Activated naive CD4-positive, alpha-beta T cell treated with anti-CD3 and anti-CD28 coated beads, Interleukin-2, amount 50 U/mL, for 24 hours (primary cell): Measurements from ENCODE around the gene GLYR1.

ENCODE experiments used
- H3K27ac Mint-ChIP-seq: one replicate; pipeline ENCODE4 v1.8.0; 2021; ENCODE audit warnings: mild to moderate bottlenecking, mixed read lengths
- H3K27me3 Mint-ChIP-seq: one replicate; pipeline ENCODE4 v1.8.0; 2021; ENCODE audit warnings: mixed read lengths
- H3K36me3 Mint-ChIP-seq: one replicate; pipeline ENCODE4 v1.8.0; 2021; ENCODE audit warnings: mixed read lengths
- H3K4me1 Mint-ChIP-seq: one replicate; pipeline ENCODE4 v1.8.0; 2021; ENCODE audit warnings: mixed read lengths
- H3K4me3 Mint-ChIP-seq: one replicate; pipeline ENCODE4 v1.8.0; 2021; ENCODE audit warnings: mild to moderate bottlenecking, mixed read lengths
- H3K9me3 Mint-ChIP-seq: one replicate; pipeline ENCODE4 v1.8.0; 2021; ENCODE audit warnings: mixed read lengths

The GLYR1 gene

DNA sequence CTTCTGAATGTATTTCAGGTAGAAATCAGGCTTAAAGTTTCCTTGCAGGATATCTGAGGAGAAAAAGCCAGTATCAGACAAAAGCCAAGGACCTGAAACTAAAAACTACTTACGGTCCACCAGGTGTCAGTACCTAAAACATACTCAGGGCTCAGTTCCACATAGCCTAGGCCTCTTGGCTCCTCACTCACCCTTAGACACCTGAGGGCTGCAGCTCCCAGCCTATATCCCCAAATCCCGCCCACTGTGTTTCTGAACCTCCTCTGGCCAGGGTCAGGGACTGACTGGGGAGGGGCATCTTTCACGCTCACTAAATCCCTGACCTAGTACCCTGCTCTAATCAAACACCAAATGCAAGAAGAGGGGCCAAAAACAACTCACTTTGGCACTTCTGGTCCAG lies 35.8 kb downstream of the GLYR1 start:
- H3K27me3 Mint-ChIP-seq, result no peaks in the 10 kb centered on the region
- H3K36me3 Mint-ChIP-seq, result peaks cover 6% of the 10 kb centered on the region
- H3K9me3 Mint-ChIP-seq, result no peaks in the 10 kb centered on the region
- no peak overlapping the region for H3K27ac Mint-ChIP-seq
- H3K4me1 Mint-ChIP-seq, result peaks cover 3% of the 10 kb centered on the region
- H3K4me3 Mint-ChIP-seq, result no peak overlapping the region

GRCh38 chr16:4806280-4806679 lies 40.8 kb downstream of the GLYR1 start:
- Mint-ChIP-seq H3K9me3 (no peaks in the 10 kb centered on the region), H3K27ac (no peak overlapping the region), H3K27me3 (no peaks in the 10 kb centered on the region), H3K4me1 (peaks cover 9% of the 10 kb centered on the region), H3K36me3 (peaks cover 4% of the 10 kb centered on the region), H3K4me3 (no peak overlapping the region)

DNA sequence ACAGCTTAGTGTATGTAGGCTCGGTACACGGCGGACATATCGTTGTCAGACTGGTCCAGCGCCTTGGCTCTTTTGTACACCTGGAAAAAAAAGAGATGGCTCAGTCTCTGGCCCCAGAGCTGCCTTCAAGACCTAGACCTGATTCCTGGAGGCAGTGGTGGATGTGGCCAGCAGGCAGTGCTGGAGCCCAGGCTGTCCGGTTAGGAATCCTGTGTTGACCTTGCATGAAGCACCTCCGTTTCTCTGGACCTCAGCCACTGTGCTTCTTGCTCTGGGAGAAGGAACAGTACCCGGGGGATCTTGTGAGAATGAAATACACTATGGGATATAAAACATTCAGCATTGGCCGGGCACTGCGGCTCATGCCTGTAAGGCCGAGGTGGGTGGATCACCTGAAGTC lies 41.9 kb downstream of the GLYR1 start:
- Mint-ChIP-seq H3K9me3 (no peaks in the 10 kb centered on the region), H3K4me3 (no peak overlapping the region), H3K27ac (no peak overlapping the region), H3K27me3 (no peaks in the 10 kb centered on the region), H3K36me3 (peaks cover 4% of the 10 kb centered on the region), H3K4me1 (peaks cover 9% of the 10 kb centered on the region)

GRCh38 chr16:4803898-4804762 lies 43.0 kb downstream of the GLYR1 start:
- no peaks in the 10 kb centered on the region for H3K9me3 Mint-ChIP-seq
- H3K4me3 Mint-ChIP-seq, result peak overlapping the region; percentile 62
- no peaks in the 10 kb centered on the region for H3K27me3 Mint-ChIP-seq
- peaks cover 4% of the 10 kb centered on the region for H3K36me3 Mint-ChIP-seq
- peaks cover 9% of the 10 kb centered on the region for H3K4me1 Mint-ChIP-seq
- H3K27ac Mint-ChIP-seq, result no peak overlapping the region

DNA sequence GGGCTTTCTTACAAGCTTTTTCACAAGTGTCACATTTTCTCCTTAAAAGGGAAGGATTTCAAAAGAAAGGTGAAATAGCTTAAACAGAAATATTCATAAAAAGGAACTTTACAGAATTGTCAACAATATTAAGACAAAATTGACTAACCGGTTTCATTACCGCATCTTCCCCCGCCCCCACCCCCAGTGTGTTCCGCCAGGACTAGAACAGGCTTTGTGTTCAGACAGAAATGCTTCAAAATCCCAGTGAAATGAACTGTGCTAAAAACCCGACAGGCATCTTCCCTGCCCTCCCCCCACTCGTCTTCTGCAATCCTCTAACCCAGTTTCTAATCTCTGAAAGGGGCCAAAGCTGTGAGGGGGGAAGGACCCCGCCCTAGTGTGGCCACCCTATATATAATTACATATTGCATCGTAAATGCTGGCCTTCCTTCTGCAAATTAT lies 43.7 kb downstream of the GLYR1 start:
- no peaks in the 10 kb centered on the region for H3K9me3 Mint-ChIP-seq
- H3K27ac Mint-ChIP-seq, result peak overlapping the region; percentile 46
- H3K36me3 Mint-ChIP-seq, result peaks cover 4% of the 10 kb centered on the region
- peak overlapping the region; percentile 81 for H3K4me3 Mint-ChIP-seq
- peaks cover 9% of the 10 kb centered on the region for H3K4me1 Mint-ChIP-seq
- no peaks in the 10 kb centered on the region for H3K27me3 Mint-ChIP-seq

GRCh38 chr16:4802659-4803287 lies 44.3 kb downstream of the GLYR1 start:
- Mint-ChIP-seq H3K9me3 (no peaks in the 10 kb centered on the region), H3K36me3 (peaks cover 4% of the 10 kb centered on the region), H3K4me3 (peak overlapping the region; percentile 85), H3K27ac (no peak overlapping the region), H3K4me1 (peaks cover 9% of the 10 kb centered on the region), H3K27me3 (no peaks in the 10 kb centered on the region)

- Mint-ChIP-seq H3K4me1 (peaks cover 9% of the 10 kb centered on the region), H3K27ac (peak within 1 kb of the TSS; percentile 41), H3K27me3 (no peaks in the 10 kb centered on the region), H3K9me3 (no peaks in the 10 kb centered on the region), H3K4me3 (peak within 1 kb of the TSS; percentile 85), H3K36me3 (peaks cover 1% of the 10 kb centered on the region)
Measured at GRCh38 chr16:4801962-4802658, 45.0 kb downstream of the GLYR1 start, which contains the start of gene ROGDI. Gene ROGDI, minus strand, starts transcription at chr16:4802633. Its CDS starts 62 bp downstream, at chr16:4802571.

DNA sequence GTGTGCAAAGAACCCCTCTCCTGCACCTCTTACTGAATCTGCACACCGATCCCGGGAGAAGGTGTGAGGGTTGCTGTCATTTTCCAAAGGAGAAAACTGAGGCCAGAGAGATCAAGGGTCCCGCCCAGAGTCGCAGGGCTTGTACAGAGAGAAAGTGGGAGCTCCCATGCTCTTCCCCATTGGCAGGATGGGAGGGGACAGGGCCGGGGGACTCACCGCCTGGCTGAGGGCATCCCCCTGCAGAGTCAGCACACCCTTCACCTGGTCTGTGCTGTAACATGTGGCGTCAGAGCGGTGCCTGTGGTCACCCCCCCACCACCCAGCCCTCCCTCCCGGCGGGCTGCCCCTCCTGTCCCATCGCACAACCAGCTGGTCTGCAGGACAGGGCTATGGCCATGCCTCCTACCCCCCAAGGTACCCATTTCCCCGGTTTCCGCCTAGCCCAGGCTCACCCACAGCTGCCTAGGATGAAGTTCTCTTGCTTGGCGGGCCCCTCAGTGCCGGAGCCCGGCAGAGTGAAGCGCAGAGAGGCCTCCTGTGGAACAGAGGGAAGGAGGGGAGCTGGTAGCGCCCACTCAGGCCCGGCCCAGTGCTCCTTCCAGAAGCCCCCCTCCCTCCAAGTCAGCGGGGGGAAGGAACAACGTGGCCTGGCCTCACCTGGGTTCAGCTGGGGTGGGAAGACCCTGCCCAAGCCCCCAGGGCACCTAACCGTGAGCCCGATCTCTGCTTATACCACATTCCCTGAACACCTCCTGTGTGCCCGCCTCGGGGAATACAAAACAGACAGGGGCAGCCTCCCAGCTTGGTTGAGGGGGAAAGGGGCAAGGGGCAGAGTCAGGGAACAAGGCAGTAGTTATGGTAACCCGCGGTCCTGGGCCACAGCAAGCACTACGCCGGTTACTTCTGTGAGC lies 45.8 kb downstream of the GLYR1 start:
- Mint-ChIP-seq H3K27me3 (no peaks in the 10 kb centered on the region), H3K4me1 (peaks cover 9% of the 10 kb centered on the region), H3K4me3 (peak overlapping the region; percentile 85), H3K36me3 (peaks cover 1% of the 10 kb centered on the region), H3K27ac (peak overlapping the region; percentile 41), H3K9me3 (no peaks in the 10 kb centered on the region)

DNA sequence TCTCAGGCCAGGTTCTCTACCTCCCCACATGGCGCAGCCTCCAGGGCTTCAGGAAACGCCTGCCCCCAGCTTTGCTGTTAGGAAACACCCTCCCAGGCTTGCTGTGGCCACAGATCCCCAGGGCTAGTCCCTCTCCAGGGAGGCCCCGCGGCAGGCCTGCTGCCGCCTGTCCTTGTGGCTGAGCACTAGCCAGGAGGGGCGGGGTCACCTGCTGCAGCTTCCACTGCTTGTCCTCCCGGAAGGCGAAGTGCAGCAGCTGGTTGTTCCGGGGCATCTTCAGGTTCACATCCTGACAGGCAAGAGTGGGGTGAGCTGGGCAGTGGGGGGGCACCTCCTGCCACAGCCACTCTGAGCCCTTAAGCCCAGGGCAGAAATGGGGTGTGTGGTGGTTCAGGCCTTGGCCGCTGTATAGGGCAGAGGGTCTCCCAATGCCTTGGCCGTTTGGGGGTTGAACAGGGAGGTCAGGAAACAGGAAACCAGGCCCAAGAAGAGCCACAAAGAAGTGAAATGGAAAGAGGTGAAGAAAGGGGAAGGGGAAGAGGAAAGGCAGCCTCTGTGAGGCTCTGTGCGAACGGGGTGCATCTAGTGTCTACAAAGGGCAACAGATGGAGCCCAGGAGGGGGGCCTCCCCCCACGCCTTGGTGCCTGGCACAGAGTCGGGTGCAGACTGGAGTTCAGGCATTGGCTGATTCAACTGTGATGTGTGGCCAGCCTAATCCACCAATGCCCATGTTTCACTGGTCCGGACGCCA lies 46.6 kb downstream of the GLYR1 start:
- Mint-ChIP-seq H3K36me3 (peaks cover 1% of the 10 kb centered on the region), H3K27me3 (no peaks in the 10 kb centered on the region), H3K4me3 (peak overlapping the region; percentile 54), H3K4me1 (peaks cover 9% of the 10 kb centered on the region), H3K9me3 (no peaks in the 10 kb centered on the region), H3K27ac (peak overlapping the region; percentile 65)

DNA sequence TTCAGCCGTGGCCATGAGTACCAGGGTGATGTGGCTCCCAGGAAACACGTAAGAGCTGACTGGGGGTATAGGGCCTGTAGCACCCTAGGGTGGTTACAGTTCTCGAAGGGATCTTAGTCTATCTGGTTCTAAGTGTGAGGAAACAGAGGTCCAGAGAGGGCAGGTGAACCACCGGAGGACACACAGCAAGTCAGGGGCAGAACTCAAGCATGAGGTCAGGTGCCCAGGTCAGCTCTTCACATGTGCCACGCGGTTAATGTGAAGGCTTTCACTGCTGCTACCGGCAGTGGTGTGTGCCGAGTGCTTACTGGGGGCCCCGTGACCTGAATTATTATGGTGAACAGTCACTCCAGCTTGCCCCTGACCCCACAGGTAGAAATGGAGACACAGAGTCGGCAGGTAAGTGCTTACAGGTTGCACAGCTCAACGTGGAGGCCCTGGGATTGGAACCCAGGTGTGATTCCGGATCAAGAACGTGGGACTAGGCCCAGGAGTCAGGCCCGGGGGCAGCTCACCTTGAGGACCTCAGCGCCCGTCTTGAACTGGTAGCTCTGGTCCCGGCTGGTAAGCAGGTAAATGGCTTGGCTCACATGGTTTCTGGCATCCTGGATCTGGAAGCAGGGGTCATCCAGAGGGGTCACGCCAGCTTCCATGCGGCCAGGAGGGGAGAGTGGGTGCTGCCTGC lies 47.8 kb downstream of the GLYR1 start:
- no peak overlapping the region for H3K4me3 Mint-ChIP-seq
- H3K27me3 Mint-ChIP-seq, result no peaks in the 10 kb centered on the region
- no peaks in the 10 kb centered on the region for H3K9me3 Mint-ChIP-seq
- H3K4me1 Mint-ChIP-seq, result peaks cover 9% of the 10 kb centered on the region
- no peaks in the 10 kb centered on the region for H3K36me3 Mint-ChIP-seq
- H3K27ac Mint-ChIP-seq, result no peak overlapping the region

DNA sequence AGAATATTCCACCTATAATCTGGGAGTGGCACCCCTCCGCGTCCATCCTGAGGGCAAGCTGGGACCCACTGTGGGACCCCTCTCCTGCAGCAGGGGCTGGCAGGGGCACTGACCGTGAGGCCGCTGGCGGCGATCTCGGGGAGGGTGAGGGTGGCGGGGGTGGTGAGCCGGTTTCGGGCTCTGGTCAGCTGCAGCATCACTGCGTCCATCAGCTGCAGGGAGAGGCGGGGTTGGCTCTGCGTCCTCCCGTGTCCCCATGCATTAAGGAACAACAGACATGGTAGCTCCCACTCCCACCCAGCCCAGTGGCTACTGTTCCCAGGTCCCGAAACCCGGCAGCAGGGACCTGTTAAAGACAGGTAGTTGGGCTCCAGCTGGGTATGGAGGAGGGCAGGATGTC lies 48.6 kb downstream of the GLYR1 start:
- Mint-ChIP-seq H3K4me1 (peaks cover 6% of the 10 kb centered on the region), H3K9me3 (no peaks in the 10 kb centered on the region), H3K36me3 (no peaks in the 10 kb centered on the region), H3K27ac (no peak overlapping the region), H3K27me3 (no peaks in the 10 kb centered on the region), H3K4me3 (no peak overlapping the region)

GRCh38 chr16:4797805-4798252 lies 49.3 kb downstream of the GLYR1 start:
- Mint-ChIP-seq H3K36me3 (no peaks in the 10 kb centered on the region), H3K4me3 (no peak overlapping the region), H3K4me1 (no peaks in the 10 kb centered on the region), H3K27ac (no peak overlapping the region), H3K27me3 (no peaks in the 10 kb centered on the region), H3K9me3 (no peaks in the 10 kb centered on the region)

GRCh38 chr16:4796982-4797804 lies 49.9 kb downstream of the GLYR1 start:
- Mint-ChIP-seq H3K4me3 (no peak overlapping the region), H3K4me1 (no peaks in the 10 kb centered on the region), H3K27ac (peak overlapping the region; percentile 46), H3K36me3 (no peaks in the 10 kb centered on the region), H3K9me3 (no peaks in the 10 kb centered on the region), H3K27me3 (no peaks in the 10 kb centered on the region)
